ENCODE data around the gene PKD1.
"Not testable (repeated sequence)": the region's sequence is repeated elsewhere in the genome, so short reads cannot be mapped to it uniquely, and the experiment has no call there.

The PKD1 gene

DNA sequence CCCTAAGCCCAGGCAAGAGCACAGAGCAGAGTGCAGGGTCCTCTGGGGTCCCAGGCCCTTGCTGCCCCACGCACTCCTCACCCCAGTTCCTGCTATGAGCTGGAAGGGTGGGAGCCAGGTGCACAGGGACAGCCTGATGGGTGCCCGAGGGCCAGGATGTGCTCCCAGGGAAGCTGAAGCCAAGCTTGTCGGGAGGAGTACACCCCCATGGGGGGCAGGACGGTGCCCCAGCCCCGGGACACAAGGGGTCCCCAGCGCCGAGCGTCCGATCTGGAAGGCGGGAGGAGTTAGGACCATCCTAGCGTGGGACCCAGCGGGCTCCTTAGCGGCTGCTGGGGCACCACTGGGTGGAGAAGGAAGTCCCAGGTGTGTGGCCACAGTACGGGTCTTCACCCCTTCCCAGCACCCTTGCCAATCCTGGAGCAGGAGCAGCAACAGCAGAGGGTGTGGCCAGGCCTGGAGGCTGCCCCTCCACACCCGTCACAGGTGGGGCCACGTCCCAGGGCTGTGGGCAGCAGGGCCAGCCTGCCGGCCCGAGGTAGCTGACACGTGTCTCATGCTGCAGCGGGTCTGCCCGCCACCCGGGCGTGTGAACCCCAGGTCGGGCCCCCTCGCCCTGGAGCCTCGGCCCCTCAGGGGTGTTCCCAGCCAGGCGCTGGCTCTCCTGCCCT is 11.9 kb downstream of the PKD1 start:
- DNase-seq: not testable (repeated sequence)

DNA sequence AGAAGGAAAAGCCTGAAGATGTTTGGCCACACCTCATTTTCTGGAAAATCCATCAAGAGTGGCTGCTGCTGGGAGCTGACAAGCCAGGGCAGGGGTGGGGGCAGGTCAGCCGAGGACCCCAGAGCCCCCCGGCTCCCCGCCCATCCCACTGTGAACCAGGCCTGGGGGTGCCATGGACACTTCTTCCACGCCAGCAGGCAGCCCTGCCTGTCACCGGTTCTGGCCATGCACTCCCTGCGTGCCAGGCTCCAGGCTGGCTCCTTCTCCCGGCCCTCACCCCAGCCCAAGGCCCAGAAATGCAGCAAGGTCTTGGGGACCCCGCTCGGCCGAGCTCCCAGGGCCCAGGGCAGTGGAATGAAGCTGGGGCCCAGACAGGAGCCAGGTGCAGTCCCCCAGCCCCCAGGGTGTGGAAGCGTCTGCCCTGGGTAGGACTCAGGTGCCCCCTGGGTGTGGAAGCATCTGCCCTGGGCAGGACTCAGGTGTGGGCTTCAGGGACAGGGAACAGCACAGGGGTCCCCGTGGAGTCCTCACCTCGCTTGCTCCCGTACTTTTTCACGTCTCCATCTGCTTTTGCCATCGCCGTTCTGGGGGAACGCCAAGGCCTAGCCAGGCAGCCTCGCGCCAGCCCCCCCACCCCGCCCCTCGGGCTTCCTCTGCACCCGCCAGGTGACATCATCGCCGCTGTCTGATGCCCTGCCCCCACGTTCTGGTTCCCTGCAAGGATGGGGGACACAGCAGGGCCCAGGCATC is 12.6 kb downstream of the PKD1 start:
- not testable (repeated sequence) for DNase-seq

DNA sequence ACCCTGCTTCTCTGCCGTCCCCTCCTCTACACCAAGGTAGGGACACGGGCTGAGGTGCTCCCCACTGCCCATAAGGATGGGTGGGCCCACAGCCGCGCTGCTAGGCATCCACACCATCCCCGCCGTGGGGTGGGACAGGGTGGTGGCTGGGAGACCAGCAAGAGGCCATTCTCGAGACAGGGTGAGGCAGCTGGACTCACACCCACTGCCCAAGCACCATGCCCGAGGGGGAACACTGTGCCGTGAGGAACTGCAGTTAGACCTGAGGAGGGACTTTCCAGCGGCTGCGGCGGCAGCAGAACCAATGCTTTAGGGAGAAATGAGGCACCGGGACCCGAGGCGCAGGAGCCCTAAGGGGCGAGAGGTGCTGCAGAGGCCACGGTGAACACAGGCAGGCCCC is 13.3 kb downstream of the PKD1 start:
- no peak for DNase-seq

DNA sequence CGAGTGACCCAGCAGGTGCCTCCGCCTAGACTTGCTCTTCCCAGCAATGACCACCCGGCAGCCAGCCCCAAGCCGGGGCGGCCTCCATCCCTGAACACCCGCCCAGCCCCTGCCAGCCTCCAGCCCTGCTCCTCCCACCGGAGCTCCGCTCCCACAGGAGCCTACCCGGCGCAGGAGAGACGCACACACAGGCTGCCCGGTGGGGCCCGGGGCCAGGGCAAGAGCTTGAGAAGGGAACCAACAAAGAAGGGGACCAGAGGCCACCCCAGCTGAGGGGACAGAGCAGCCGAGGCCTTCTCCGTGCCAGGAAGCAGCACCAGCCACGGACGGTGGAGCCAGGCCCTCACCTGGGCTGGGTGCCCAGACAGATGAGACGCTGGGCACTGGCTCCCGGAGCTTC is 13.8 kb downstream of the PKD1 start:
- no peak for DNase-seq

DNA sequence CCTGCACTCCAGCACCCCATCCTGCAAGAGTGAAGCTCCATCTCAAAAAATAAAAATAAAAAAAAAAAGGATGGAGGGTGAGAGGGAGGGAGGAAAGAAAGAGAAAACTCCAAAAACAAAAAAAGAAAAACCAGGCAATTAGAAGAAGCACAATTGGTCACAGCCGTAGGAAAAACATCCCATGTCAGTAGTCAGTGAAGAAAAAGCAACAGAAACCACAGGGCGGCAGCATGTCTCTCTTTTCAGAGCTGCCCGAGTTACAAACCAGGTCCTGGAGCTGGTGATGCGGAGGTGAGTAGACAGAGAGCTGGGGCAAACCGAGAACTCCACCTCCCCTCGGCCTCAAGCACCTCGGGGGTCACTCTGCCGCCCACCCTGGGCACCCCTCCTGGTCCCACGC is 14.4 kb downstream of the PKD1 start:
- DNase-seq: peak; percentile 13 to 35

DNA sequence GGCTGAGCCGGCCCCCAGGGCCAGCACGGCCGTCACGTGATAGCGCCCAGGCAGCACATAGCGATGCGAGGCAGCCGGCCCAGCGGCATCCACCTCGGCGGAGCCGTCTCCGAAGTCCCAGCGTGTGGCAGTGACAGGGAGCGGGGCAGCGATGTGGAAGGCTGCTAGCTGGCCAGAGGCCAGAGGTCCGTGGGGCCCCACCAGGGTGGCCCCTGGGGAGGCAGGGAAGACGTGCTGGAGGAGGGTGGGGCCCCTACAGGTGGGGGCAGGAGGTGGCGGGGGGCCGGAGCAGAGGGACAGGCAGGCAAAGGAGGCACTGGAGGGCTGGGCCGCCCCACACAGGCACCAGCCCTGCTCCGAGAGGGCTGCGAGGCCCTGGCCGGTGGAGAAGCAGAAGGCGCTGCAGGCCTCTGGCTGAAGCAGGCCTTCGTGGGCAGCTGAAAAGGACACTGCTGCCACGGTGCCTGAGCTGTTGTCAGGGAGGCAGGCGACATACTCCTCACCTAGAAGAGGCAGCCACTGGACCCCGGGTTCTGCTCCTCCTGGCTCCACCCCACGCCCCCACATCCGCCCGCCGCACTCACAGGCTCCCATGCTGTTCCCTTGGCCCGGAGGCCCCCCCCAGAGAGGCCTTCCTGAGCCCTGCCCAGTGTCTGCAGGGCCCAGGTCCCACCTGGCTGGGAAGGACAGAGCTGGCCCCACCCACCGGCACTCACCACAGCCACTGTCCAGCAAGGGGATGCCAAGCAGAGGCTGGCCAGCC is 17.6 kb downstream of the PKD1 start:
- DNase-seq: not testable (repeated sequence)

DNA sequence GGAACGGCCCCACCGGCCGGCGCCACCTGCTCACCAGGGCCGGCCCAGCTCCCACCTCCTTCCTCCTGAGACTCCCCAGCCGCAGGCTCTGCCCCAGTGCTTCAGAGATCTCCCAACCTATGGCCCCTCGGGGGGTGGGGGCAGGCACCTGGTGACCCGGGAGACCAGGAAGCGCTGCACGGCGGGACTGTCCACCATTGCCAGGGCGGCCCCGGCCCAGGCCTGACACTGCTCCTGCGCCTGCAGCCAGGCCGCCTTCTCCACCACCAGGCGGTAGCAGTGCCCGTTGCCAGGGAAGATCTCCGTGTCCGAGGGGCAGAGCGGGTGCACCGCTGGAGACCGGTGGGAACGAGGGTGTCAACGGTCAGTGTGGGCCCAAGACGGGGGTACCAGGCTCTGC is 18.4 kb downstream of the PKD1 start:
- not testable (repeated sequence) for DNase-seq

DNA sequence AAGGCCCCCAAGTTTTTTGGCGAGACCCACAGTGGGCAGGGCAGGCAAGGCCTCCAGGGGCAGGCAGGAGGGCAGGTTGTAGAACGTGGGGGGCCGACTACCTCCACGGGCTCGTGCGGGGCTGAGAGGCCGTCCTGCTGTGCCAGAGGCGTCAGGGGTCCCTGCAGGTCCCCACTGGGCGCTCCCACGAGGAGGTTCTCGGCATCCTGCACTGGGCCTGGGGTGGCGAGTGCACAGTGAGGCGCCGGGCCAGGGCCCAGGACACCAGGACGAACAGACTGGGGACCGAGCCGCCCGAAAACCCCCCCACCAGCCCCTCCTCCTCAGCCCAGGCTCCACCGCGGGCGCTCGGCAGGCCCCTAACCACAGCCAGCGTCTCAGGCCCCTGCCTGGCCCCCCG is 19.3 kb downstream of the PKD1 start:
- not testable (repeated sequence) for DNase-seq

DNA sequence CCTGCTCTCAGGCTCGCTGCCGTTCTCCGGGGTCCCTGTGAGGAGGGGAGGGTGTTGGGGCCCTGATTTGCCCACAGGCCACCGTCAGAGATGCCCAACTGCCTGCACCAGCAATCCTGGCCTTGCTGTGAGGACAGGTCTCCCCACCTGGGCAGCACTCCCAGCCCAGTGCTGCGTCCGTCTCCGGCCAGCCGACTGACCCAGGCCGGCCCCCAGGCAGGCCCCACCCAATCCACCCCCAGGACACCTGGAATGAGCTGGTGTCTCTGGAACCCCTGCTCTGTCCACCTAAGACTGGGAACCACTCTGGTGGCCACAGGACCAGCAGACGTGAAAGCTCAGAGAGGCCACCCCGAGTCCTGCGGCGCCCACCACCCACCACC is 20.1 kb downstream of the PKD1 start:
- no peak for DNase-seq

DNA sequence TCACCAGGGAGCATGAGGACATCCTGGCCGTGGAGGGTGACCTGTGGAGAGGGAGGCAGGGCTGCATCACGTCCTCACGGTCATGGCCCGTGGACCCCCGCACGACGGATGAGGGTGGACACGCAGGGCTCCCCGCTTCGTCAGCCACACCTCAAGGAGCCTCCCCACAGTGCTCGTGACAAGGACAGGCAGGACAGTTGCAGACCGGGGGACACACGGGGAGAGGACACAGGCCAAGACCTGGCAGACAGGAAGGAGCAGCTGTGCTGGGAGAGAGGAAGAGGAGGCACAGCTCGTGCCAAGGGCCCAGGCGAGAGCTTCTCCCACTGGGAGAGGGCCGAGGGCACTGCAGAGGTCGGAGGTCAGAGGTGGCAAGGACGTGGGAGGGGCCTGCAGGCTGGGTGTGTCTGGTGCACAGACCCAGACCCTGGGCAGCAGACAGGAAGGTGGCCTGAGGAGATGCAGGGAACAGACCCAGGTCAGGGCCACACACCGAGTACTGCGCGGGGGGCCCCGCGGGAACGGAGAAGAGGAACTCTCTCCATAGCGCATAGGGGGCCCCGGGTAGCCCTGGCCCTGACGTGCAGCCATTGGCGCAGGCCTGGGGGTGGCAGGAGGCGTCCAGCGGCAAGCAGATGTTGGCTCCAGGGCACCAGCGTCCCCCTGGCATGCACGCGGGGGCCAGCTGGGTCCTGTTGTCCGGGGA is 20.7 kb downstream of the PKD1 start:
- DNase-seq: not testable (repeated sequence)

DNA sequence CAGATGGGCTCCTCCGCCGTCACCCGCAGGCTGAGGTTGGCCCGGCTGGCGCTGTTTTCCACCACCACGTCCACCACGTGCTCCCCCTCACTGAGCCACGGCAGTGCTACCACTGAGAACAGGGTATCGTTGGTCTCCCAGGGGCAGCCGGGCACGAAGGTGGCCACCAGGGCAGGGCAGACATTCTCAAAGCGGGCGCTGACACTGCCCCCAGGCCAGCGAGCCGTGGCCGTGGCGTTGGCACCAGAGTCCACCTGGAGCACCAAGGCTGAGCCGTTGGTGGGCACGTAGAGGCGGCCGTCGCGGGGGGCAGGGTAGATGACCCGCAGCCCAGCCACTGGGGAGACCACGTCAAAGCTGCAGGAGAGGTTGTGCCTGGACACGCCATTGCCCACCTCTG is 21.5 kb downstream of the PKD1 start:
- DNase-seq: not testable (repeated sequence)

DNA sequence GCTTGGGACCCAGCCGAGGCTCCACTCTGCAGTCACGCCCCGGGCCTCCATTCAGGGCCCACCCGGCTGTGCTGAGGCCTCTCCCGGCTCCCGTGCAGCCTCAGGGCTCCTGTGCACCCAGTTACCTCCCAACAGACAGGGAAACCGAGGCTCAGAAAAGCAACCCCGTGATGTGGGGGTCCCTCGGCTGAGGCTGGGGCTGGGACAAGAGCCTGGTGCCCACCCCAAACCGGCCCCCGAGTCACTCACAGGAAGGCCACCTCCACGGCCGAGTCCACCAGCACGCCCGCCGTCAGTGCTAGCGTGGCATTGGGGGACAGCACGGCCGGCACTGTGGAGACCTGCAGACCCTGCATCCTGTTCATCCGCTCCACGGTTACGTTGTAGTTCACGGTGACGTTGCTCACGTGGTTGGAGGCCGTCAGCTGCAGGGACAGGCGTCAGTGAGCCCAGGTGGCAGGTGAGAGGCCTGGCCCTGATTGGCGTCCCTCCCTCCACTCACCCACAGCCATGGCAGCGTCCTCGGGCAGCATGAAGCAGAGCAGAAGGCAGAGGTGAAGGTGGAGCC is 23.1 kb downstream of the PKD1 start:
- DNase-seq: not testable (repeated sequence)

DNA sequence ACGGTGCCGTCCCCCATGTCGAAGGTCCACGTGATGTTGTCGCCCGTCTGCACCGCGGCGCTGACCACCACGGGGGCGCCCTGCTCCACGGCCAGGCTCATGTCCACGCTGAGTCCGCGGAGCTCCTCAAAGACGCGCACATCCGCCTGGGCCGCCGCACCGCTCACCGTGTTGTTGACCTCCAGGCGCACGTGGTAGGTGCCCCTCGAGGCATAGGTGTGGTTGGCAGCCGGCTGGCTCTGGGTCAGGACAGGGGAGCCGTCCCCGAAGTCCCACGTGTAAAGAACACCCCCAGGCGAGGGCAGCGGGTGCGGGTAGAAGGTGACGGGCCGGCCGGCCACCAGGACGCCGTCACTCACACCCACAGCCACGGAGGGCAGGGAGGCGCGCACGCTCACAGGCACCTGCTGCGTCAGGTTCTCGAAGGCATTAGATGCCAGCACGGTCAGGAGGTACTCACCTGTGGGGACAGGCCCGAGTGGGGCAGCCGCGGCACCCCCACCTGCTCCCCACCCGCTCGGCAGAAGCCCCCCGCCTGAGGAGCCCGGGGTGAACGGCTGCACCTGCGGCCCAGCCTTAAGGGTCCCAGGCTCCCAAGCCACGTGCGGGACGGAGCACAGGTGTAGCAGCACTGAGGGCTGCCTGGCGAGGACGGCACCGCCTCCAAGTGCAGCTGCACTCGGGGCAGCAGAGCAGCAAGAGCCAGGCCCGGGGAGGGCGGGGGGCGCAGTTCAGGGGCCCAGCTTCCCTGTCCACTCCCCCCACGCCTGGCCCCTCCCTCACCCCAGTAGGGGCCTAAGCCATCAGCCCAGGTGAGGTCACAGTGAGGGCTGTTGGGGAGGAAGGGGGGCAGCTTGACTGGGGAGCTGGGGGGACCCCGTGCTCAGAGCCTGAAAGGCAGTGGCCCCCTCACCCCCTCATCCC is 24.0 kb downstream of the PKD1 start:
- not testable (repeated sequence) for DNase-seq

DNA sequence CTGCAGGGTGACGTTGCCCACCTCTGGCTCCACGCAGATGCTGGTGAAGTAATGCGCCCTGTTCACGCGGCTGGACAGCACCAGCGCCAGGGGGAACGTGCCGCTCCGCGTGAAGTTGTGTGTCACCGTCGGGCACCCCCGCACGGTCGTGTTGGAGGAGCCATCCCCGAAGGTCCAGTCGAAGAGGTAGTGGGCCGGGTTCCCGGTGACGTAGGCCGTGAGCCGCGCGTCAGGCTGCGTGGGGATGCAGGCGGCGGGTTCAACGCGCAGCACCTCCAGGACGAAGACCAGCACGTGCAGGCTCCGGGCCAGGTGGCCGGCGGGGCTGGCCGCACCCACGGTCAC is 24.7 kb downstream of the PKD1 start:
- DNase-seq: not testable (repeated sequence)

DNA sequence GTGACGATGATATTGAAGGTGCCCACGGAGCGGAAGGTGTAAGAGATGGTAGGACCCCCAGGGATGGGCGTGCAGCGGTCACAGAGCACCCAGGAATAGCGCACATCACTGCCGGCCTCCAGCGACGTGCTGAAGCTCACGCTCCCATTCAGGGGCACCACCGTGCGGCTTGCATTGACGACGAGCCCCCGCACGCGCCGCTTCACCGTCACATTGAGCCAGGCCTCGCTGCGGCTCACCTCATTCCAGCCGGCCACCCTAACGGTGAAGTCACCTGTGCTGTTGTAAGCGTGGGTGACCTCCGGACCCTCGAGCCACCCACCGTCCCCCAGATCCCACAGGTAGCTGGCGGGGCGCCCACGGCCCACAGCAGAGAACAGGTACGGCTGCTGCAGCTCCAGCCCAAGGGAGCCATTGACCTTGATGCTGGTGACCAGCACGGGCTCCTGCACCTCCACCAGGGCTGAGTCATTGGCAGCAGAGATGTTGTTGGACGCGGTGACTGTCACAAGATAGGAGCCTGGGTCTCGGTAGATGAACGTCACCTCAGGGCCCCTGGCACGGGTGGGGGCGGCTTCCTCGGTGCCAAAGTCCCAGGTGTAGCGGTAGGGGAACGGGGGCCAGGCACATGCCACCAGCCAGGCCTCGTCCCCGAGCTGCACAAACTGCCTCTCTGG is 25.2 kb downstream of the PKD1 start:
- DNase-seq: not testable (repeated sequence)

DNA sequence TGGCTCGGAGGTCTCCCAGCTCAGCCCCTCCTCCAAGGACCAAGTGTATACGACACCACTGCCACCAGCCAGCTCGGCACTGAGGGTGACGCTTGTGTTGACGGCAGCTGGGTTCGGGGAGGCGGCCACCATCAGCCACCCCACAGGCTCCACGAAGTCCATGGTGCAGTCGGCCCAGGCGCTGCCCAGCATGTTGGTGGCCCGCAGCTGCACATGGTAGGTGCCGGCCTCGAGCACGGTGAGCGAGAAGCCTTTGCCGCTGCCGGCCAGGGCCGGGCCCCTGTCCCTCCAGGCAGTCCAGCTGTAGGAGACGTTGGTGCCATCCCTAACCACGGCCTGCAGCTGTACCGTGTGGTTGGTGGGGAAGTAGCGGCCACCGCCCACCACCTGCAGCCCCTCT is 25.8 kb downstream of the PKD1 start:
- DNase-seq: not testable (repeated sequence)

DNA sequence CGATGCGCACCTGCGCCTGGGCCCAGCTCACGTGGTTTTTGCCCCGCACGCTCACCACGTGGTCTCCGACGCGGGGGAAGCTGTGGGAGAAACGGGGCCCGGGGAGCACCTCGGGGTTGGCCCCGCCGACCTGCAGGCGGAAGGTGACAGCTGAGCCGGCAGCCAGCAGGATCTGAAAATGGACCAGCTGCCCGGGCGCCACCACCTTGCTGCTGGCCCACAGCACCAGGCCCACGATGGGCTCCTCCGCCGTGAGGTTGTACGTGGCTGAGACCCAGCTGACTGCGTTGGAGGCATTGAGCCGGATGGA is 26.5 kb downstream of the PKD1 start:
- DNase-seq: not testable (repeated sequence)

DNA sequence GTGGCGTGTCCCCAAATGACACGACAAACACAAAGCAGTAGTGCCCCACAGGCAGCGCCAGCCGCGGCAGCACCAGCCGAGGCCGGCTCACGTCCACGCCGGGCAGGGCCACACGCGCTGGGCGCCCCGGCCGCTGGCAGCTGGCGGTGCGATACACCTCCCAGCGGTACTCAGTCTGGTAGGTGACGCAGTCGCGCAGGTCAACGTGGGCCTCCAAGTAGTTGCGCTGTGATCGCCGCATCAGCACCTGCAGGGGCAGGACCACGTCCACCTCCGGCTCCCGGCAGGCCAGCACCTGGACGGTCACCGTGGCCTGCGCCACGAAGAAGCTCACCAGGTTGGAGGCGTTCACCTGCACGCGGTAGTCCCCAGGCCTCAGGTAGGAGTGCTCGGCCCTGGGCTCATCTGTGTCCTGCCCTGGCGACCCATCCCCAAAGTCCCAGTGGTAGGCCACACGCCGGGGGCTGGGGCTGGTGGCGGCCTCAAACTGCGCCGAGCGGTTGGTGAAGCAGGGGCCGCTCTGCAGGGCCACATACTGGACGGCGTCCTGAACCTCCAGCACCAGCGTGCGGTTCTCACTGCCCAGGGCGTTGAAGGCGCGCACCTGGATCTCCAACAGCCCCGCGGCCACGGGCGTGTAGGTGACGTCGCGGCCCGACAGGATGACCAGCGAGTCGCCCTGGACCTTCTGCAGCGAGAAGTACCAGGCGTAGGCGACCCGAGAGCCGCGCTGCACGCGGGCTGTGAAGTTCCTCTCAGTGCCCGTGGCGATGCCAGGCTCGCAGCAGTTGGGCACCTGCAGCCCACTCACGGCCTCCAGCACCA is 27.0 kb downstream of the PKD1 start:
- DNase-seq: not testable (repeated sequence)

DNA sequence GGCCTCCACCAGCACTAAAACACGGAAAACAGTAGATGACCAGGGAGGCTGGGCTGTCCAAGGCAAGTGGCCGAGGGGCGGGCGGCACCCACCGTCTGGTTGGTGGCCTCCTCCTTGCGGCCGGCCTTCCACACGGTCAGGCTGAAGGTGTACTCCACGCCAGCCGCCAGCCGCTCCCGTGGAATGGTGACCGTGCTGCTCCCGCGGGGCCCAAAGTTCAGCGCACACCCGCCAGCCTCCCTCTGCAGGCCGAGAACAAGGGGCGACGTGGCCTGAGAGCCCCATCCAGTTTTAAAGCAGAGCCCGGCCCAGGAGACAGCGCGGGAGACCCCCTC is 27.9 kb downstream of the PKD1 start:
- DNase-seq: not testable (repeated sequence)

DNA sequence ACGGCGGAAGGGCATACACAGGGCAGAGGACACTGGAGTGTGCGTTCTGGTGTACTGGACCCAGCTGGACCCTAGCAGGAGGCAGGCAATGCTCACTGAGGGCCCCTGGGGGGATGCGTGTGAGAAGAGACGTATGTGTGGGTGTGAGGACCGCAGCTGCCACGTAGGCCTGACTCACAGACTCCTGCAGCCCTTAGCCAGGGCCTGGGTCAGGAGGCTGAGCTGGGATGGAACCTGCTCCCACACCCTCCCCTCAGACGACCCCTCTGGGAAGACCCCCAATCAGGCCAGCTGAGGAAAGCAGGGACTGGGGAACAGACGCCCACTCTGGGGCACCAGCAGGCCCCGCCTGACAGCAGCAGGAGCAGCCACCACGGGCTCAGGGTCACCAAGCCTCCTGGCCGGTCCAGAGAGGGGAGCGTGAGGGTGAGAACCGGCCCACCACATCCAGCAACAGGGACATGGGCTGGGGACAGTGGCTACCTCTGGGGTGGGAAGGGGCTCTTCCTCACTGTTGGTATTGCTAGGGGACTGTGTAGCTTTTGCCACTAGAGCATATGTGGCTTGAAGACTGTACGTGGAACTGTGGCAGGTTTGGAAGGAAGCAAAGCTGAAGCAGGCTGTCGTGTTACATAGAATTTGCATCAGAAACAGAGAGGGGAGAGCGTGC is 28.4 kb downstream of the PKD1 start:
- not testable (repeated sequence) for DNase-seq
